WTC11 (cell line): ENCODE measurements around the gene MAST1. TPM values are rescaled to one million over a fixed set of nuclear protein-coding genes. Genes with fewer than 3 reads are reported as not detected.
A peak's percentile ranks its signal among the peaks of the same experiment; 100 is the strongest.
"Not testable (repeated sequence)": the region's sequence is repeated elsewhere in the genome, so short reads cannot be mapped to it uniquely, and the experiment has no call there.

Experiments used
- ATAC-seq: fragments of 200-7000 bp; cut with Tn5 transposase; 2 replicates; pipeline ENCODE4 v1.10.0; 2021; ENCODE audit warnings: mild to moderate bottlenecking, moderate library complexity
- CTCF ChIA-PET: fragments of 300-600 bp; sonication (Branson Sonifier 250); formaldehyde crosslinking; loops from one replicate; lab custom pipeline; 2021; ENCODE audit warnings: antibody characterized with exemption; lab: Charles Lee
- POLR2A ChIA-PET: fragments of 350-600 bp; sonication (Branson Sonifier 250); formaldehyde crosslinking; loops from one replicate; lab custom pipeline; 2021; ENCODE audit warnings: antibody characterized with exemption; lab: Charles Lee
- DNase-seq: peaks from one replicate; pipeline ENCODE4 v3.0.0; 2021; ENCODE audit warnings: low spot score
- H3K27ac Mint-ChIP-seq: 2 replicates; pipeline ENCODE4 v1.8.0; 2021; ENCODE audit warnings: mixed read lengths
- H3K27me3 Mint-ChIP-seq: 2 replicates; pipeline ENCODE4 v1.8.0; 2021; ENCODE audit warnings: low read depth, mild to moderate bottlenecking, moderate library complexity, mixed read lengths
- H3K36me3 Mint-ChIP-seq: 2 replicates; pipeline ENCODE4 v1.8.0; 2021; ENCODE audit warnings: mixed read lengths
- H3K4me1 Mint-ChIP-seq: 2 replicates; pipeline ENCODE4 v1.8.0; 2022; ENCODE audit warnings: mixed read lengths
- H3K4me3 Mint-ChIP-seq: 2 replicates; pipeline ENCODE4 v1.8.0; 2021; ENCODE audit warnings: mild to moderate bottlenecking, moderate library complexity, mixed read lengths
- H3K9me3 Mint-ChIP-seq: 2 replicates; pipeline ENCODE4 v1.8.0; 2021; ENCODE audit warnings: mixed read lengths
- CBFB ChIP-seq: sonication (generic); formaldehyde crosslinking; IDR thresholded peaks from 2 replicates; pipeline ENCODE4 v1.8.1; 2022; ENCODE audit warnings: mild to moderate bottlenecking, low read depth, missing genetic modification reagents
- CREB1 ChIP-seq: sonication (generic); formaldehyde crosslinking; IDR thresholded peaks from 2 replicates; pipeline ENCODE4 v1.8.0; 2023; ENCODE audit warnings: mild to moderate bottlenecking, missing genetic modification reagents
- EMX1 ChIP-seq: fragments of 250-450 bp; sonication (Bioruptor Pico); IDR thresholded peaks from 2 replicates; pipeline ENCODE4 v1.8.0; 2021; ENCODE audit warnings: mild to moderate bottlenecking
- ETV6 ChIP-seq: sonication (generic); formaldehyde crosslinking; IDR thresholded peaks from 2 replicates; pipeline ENCODE4 v1.8.1; 2022; ENCODE audit warnings: mild to moderate bottlenecking, missing genetic modification reagents
- FOXJ3 ChIP-seq: sonication (generic); formaldehyde crosslinking; IDR thresholded peaks from 2 replicates; pipeline ENCODE4 v1.9.0; 2021; ENCODE audit warnings: missing genetic modification reagents, mild to moderate bottlenecking, borderline replicate concordance
- JAZF1 ChIP-seq: fragments of 250-450 bp; sonication (Bioruptor Pico); IDR thresholded peaks from 2 replicates; pipeline ENCODE4 v1.9.0; 2021; ENCODE audit warnings: moderate library complexity, mild to moderate bottlenecking, inconsistent platforms
- JUN ChIP-seq: sonication (generic); formaldehyde crosslinking; IDR thresholded peaks from 2 replicates; pipeline ENCODE4 v1.8.0; 2023; ENCODE audit warnings: mild to moderate bottlenecking, missing genetic modification reagents
- NFATC4 ChIP-seq: fragments of 250-450 bp; sonication (Bioruptor Pico); IDR thresholded peaks from 2 replicates; pipeline ENCODE4 v1.9.0; 2021; ENCODE audit warnings: mild to moderate bottlenecking
- NFE2L1 ChIP-seq: sonication (generic); formaldehyde crosslinking; IDR thresholded peaks from 2 replicates; pipeline ENCODE4 v1.8.1; 2023; ENCODE audit warnings: missing genetic modification reagents
- SOX15 ChIP-seq: fragments of 250-450 bp; sonication (Bioruptor Pico); IDR thresholded peaks from 2 replicates; pipeline ENCODE4 v1.9.0; 2021; ENCODE audit warnings: mild to moderate bottlenecking
- STAT6 ChIP-seq: sonication (generic); formaldehyde crosslinking; conservative IDR thresholded peaks from 2 replicates; pipeline ENCODE4 v1.8.1; 2023; ENCODE audit warnings: mild to moderate bottlenecking, low read depth, missing genetic modification reagents, moderate library complexity
- ZNF138 ChIP-seq: sonication (generic); formaldehyde crosslinking; conservative IDR thresholded peaks from 2 replicates; pipeline ENCODE4 v1.8.1; 2022; ENCODE audit warnings: mild to moderate bottlenecking, moderate library complexity, missing genetic modification reagents
- ZNF671 ChIP-seq: fragments of 250-450 bp; sonication (Bioruptor Pico); IDR thresholded peaks from 2 replicates; pipeline ENCODE4 v1.8.0; 2021; ENCODE audit warnings: mild to moderate bottlenecking
- total RNA-seq: library from RNA; stranded (reverse); gene quantifications from 3 replicates; pipeline ENCODE4 v1.2.3, GENCODE V29; 2021
- TF ChIP-seq, protein P1 (sequence below): fragments of 250-450 bp; sonication (Bioruptor Pico); IDR thresholded peaks from 2 replicates; pipeline ENCODE4 v1.8.0; 2021; ENCODE audit warnings: mild to moderate bottlenecking
- TF ChIP-seq, protein P2 (sequence below): sonication (generic); formaldehyde crosslinking; IDR thresholded peaks from 2 replicates; pipeline ENCODE4 v1.8.0; 2022; ENCODE audit warnings: mild to moderate bottlenecking, missing genetic modification reagents
- TF ChIP-seq, protein P3 (sequence below): sonication (generic); formaldehyde crosslinking; IDR thresholded peaks from 2 replicates; pipeline ENCODE4 v1.8.1; 2023; ENCODE audit warnings: mild to moderate bottlenecking, missing genetic modification reagents, moderate library complexity

Gene MAST1
- total RNA-seq, 1 experiment from 2014 or later = 24.3 TPM

DNA sequence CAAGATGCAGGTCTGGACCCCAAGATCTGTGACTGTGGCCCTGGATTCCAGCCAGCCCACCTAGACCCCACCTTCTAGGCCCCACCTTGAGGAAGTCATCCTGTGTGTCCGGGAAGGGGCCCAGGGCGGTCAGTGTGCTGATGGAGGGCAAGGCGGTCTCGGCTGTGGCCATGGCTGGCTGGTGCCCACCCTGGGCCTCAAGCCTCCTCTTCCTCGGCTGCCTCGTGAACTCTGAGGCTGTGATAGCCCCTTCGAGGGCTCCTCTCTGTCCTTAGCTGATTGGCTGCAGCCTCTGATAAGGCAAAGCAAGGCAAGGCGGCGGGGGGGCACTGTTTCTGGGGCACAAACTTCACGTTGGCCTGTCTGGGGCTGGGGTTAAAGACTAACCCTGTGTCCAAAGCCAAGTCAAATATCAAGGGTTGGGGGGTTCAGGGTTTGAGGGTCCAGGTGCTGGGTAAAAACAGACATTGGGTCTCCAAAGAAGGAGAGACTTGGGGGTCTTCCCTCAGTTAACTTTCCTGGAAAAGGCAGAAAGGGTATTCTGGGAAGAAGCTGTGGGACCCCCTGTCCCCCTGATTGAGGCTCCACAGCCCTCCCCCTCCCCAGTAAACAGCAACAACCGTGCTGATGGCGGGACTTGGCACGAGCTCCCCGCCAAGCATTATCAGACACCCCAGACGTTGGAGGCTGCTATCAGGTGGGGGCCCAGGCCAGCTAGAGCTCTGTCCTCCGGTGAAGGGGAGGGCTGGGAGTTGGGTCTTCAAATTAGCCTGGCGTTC lies 48.8 kb downstream of the MAST1 start, which contains the start of gene KLF1:
KLF1 (minus strand) TSS at position 233 of the 779 bp plus-strand sequence; CDS start at position 172, 61 bp downstream.
- Mint-ChIP-seq H3K9me3 (peaks cover 5% of the 10 kb centered on the region), H3K27me3 (peaks cover 47% of the 10 kb centered on the region), H3K4me3 (peak within 1 kb of the TSS; percentile 72), H3K36me3 (peaks cover 10% of the 10 kb centered on the region; the same call in 1 of the 2 replicates), H3K27ac (no peak within 1 kb of the TSS), H3K4me1 (peaks cover 21% of the 10 kb centered on the region)
- no peak for ATAC-seq
- no peak for DNase-seq
- POLR2A ChIA-PET = no interaction called here
- no peak for TF ChIP-seq CBFB
- no peak for TF ChIP-seq JUN (CRISPR knock-in tag)
- no peak for TF ChIP-seq EMX1
- no peak for TF ChIP-seq ZNF671
- TF ChIP-seq, protein P1, sequence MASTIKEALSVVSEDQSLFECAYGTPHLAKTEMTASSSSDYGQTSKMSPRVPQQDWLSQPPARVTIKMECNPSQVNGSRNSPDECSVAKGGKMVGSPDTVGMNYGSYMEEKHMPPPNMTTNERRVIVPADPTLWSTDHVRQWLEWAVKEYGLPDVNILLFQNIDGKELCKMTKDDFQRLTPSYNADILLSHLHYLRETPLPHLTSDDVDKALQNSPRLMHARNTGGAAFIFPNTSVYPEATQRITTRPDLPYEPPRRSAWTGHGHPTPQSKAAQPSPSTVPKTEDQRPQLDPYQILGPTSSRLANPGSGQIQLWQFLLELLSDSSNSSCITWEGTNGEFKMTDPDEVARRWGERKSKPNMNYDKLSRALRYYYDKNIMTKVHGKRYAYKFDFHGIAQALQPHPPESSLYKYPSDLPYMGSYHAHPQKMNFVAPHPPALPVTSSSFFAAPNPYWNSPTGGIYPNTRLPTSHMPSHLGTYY (CRISPR knock-in tag) = no peak
- no peak for TF ChIP-seq SOX15 (CRISPR knock-in tag)
- TF ChIP-seq, protein P2, sequence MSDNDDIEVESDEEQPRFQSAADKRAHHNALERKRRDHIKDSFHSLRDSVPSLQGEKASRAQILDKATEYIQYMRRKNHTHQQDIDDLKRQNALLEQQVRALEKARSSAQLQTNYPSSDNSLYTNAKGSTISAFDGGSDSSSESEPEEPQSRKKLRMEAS (CRISPR knock-in tag) = no peak
- TF ChIP-seq FOXJ3 (CRISPR knock-in tag) = no peak
- TF ChIP-seq STAT6 (CRISPR knock-in tag) = no peak
- no peak for TF ChIP-seq JAZF1 (CRISPR knock-in tag)
- CTCF ChIA-PET = interaction anchor here (1.1 kb wide), 2 partner anchors 39 to 126 kb away, joined by 3 read pairs; no protein-coding TSS in a partner anchor

- ATAC-seq = no peak
- Mint-ChIP-seq H3K4me3 (no peak overlapping the region), H3K9me3 (peaks cover 5% of the 10 kb centered on the region), H3K4me1 (peaks cover 22% of the 10 kb centered on the region), H3K36me3 (peaks cover 10% of the 10 kb centered on the region; the same call in 1 of the 2 replicates), H3K27ac (no peak overlapping the region), H3K27me3 (peaks cover 41% of the 10 kb centered on the region)
- DNase-seq = no peak
- TF ChIP-seq CREB1 (CRISPR knock-in tag) (no peak), ETV6 (no peak), NFE2L1 (no peak), ZNF138 (CRISPR knock-in tag) (no peak)
- TF ChIP-seq, protein P3, sequence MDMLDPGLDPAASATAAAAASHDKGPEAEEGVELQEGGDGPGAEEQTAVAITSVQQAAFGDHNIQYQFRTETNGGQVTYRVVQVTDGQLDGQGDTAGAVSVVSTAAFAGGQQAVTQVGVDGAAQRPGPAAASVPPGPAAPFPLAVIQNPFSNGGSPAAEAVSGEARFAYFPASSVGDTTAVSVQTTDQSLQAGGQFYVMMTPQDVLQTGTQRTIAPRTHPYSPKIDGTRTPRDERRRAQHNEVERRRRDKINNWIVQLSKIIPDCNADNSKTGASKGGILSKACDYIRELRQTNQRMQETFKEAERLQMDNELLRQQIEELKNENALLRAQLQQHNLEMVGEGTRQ = no peak
- POLR2A ChIA-PET = no interaction called here
- CTCF ChIA-PET = interaction anchor here (1.0 to 1.1 kb wide), 3 partner anchors 40 to 216 kb away, joined by 3 read pairs; no protein-coding TSS in a partner anchor
Measured at GRCh38 chr19:12888006-12888603, 49.8 kb downstream of the MAST1 start.

- 0 out of 2 replicates have a peak, but pooled peaks have one; percentile 49 for TF ChIP-seq NFATC4 (CRISPR knock-in tag)
- 0 out of 2 replicates have a peak, but pooled peaks have one; percentile 38 for TF ChIP-seq ZNF671
- Mint-ChIP-seq H3K36me3 (peaks cover 20% of the 10 kb centered on the region), H3K27ac (peak overlapping the region; percentile 96), H3K4me3 (peak overlapping the region; percentile 99), H3K4me1 (peaks cover 22% of the 10 kb centered on the region), H3K27me3 (peaks cover 20% of the 10 kb centered on the region)
- not testable (repeated sequence) for ATAC-seq, DNase-seq, H3K9me3 Mint-ChIP-seq
- ChIA-PET CTCF (interaction anchor here (0.6 to 3.4 kb wide), 18 partner anchors 8 to 211 kb away, joined by 3 to 33 read pairs (median 4); partner anchors contain the start of genes FARSA and RAD23A), POLR2A (interaction anchor here (0.6 to 2.4 kb wide), 23 partner anchors 8 to 1658 kb away, joined by 3 to 27 read pairs (median 4); partner anchors contain the start of genes CALR, DNASE2, FARSA and GET3)
Measured at GRCh38 chr19:12890299-12890786, 52.0 kb downstream of the MAST1 start.
